ENCODE data around the gene PAIP1.

DNA sequence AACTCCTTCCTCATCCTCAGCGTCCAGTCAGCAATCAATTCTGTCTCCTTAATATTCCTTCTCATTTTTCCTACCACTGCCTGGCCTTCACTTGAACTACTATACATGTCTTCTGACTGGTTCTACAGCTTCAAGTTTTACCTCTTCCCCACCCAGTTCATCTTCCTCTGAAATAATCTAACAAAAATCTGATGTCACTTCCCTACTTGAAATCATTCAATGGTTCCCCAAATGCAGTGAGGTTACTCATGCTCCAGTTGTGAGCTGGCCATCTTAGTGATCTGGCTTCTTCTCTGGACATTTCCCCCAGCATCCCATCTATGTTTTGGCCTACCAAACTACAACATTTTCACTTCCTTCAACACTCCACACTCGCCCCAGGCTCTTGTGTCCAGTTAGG is 58.3 kb downstream of the PAIP1 start:
- TF ChIP-seq, protein P1, sequence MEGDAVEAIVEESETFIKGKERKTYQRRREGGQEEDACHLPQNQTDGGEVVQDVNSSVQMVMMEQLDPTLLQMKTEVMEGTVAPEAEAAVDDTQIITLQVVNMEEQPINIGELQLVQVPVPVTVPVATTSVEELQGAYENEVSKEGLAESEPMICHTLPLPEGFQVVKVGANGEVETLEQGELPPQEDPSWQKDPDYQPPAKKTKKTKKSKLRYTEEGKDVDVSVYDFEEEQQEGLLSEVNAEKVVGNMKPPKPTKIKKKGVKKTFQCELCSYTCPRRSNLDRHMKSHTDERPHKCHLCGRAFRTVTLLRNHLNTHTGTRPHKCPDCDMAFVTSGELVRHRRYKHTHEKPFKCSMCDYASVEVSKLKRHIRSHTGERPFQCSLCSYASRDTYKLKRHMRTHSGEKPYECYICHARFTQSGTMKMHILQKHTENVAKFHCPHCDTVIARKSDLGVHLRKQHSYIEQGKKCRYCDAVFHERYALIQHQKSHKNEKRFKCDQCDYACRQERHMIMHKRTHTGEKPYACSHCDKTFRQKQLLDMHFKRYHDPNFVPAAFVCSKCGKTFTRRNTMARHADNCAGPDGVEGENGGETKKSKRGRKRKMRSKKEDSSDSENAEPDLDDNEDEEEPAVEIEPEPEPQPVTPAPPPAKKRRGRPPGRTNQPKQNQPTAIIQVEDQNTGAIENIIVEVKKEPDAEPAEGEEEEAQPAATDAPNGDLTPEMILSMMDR (IDR thresholded peaks at IDR 0.05) = no peak
- TF ChIP-seq EP300 (IDR thresholded peaks at IDR 0.05) (no peak), POLR2A (IDR thresholded peaks at IDR 0.05) (no peak)

Measured in suprapubic skin (tissue), 3 donors.